Panc1 (cell line): Measurements from ENCODE around the gene CNTROB. TPM values are rescaled to one million over a fixed set of nuclear protein-coding genes. Genes with fewer than 3 reads are reported as not detected.
A peak's percentile ranks its signal among the peaks of the same experiment; 100 is the strongest.

Source experiments
- ATAC-seq: fragments of 200-7000 bp; cut with Tn5 transposase; 2 replicates; pipeline ENCODE4 v1.9.1; 2020; ENCODE audit warnings: mild to moderate bottlenecking, moderate library complexity
- BruUV-seq: library from RNA; stranded (reverse); fragments of 400-500 nt; replicated peaks from 2 replicates; lab custom pipeline; 2021; lab: Mats Ljungman, UMichigan
- CTCF ChIA-PET: fragments of 300-600 bp; sonication (Branson Sonifier 250); formaldehyde crosslinking; loops from one replicate; lab custom pipeline; 2022; ENCODE audit warnings: antibody characterized with exemption; lab: Charles Lee
- POLR2A ChIA-PET: fragments of 300-600 bp; sonication (Branson Sonifier 250); formaldehyde crosslinking; loops from one replicate; lab custom pipeline; 2022; ENCODE audit warnings: antibody characterized with exemption; lab: Charles Lee
- DNase-seq: peaks from one replicate; pipeline ENCODE4 v3.0.0-alpha.2; 2010; ENCODE audit warnings: low read depth, low spot score
- H3K27ac ChIP-seq: 2 replicates; pipeline ENCODE4 v1.5.1; 2011; ENCODE audit warnings: mild to moderate bottlenecking, low read length, inconsistent platforms
- H3K27me3 ChIP-seq: fragments of 200-500 bp; sonication (Bioruptor generic); 2 replicates; pipeline ENCODE4 v1.6.0; 2014; ENCODE audit warnings: low read length, inconsistent platforms; ENCODE audit not compliant: control insufficient read depth, insufficient read depth
- H3K36me3 ChIP-seq: fragments of 200-500 bp; sonication (Bioruptor generic); 2 replicates; pipeline ENCODE4 v1.5.1; 2014; ENCODE audit warnings: inconsistent platforms, mild to moderate bottlenecking, low read length, moderate library complexity; ENCODE audit not compliant: control insufficient read depth, insufficient read depth
- H3K4me1 ChIP-seq: 2 replicates; pipeline ENCODE4 v1.5.1; 2011; ENCODE audit warnings: inconsistent platforms, mild to moderate bottlenecking, low read length, moderate library complexity; ENCODE audit not compliant: control insufficient read depth, insufficient read depth
- H3K4me3 ChIP-seq, 2 experiments: 2 replicates each; pipeline ENCODE4 v1.5.1; 2011 to 2012; ENCODE audit warnings: low read depth in 2 of 2, low read length in 2 of 2, mild to moderate bottlenecking in 2 of 2, inconsistent platforms in 1 of 2, moderate library complexity in 1 of 2
- H3K9me3 ChIP-seq: fragments of 200-500 bp; sonication (Bioruptor generic); 2 replicates; pipeline ENCODE4 v1.5.1; 2014; ENCODE audit warnings: low read depth, mild to moderate bottlenecking, inconsistent platforms, low read length, moderate library complexity; ENCODE audit not compliant: control insufficient read depth, insufficient read depth
- POLR2AphosphoS5 ChIP-seq: IDR thresholded peaks from 2 replicates; pipeline ENCODE4 v1.6.1; 2012; ENCODE audit warnings: mild to moderate bottlenecking, low read depth, low read length, moderate library complexity
- SIN3A ChIP-seq: IDR thresholded peaks from 2 replicates; pipeline ENCODE4 v1.6.1; 2012; ENCODE audit warnings: low read depth, mild to moderate bottlenecking, low read length, moderate library complexity, borderline replicate concordance; ENCODE audit not compliant: insufficient read depth
- TCF7L2 ChIP-seq: IDR thresholded peaks from 2 replicates; pipeline ENCODE4 v1.6.1; 2011; ENCODE audit warnings: mild to moderate bottlenecking, low read depth, low read length, inconsistent platforms
- in situ Hi-C: cut with HindIII; loops from 2 replicates; pipeline ENCODE4 v1.10.0; 2016; ENCODE audit warnings: low sequenced_read_pairs, low pct_unique_long_range_greater_than_20kb
- intact Hi-C: fragments of 100-400 bp; cut with micrococcal nuclease; formaldehyde crosslinking; loops from one replicate; pipeline ENCODE4 v1.10.0; 2022; ENCODE audit not compliant: unreplicated experiment
- total RNA-seq: library from RNA; stranded (reverse); gene quantifications from one replicate; pipeline ENCODE4 v1.2.1, GENCODE V29; 2021; ENCODE audit not compliant: unreplicated experiment
- TF ChIP-seq, protein P1 (sequence below): fragments of 450-650 bp; IDR thresholded peaks from 2 replicates; pipeline ENCODE4 v1.5.1; 2017; ENCODE audit warnings: mild to moderate bottlenecking
- TF ChIP-seq, protein P2 (sequence below), 2 experiments: IDR thresholded peaks; 2 replicates each; pipeline ENCODE4 v1.6.1; 2011 to 2012; ENCODE audit warnings: low read depth in 2 of 2, control low read depth in 1 of 2, low read length in 1 of 2, mild to moderate bottlenecking in 1 of 2, moderate library complexity in 1 of 2; ENCODE audit not compliant: insufficient read depth in 1 of 2

The CNTROB gene
- total RNA-seq, 1 experiment from 2014 or later = 60.5 TPM

GRCh38 chr17:7989781-7990655 is 58.0 kb downstream of the CNTROB start:
- H3K9me3 ChIP-seq = no peaks in the 10 kb centered on the region
- H3K4me3 ChIP-seq = peak overlapping the region; percentile 53 to 54
- CTCF ChIA-PET = interaction anchor here (0.6 to 1.5 kb wide), 9 partner anchors 12 to 146 kb away, joined by 3 to 6 read pairs (median 4); no protein-coding TSS in a partner anchor
- ATAC-seq = peak; percentile 93
- POLR2A ChIA-PET = interaction anchor here (0.7 kb wide), 1 partner anchor 9 kb away, joined by 6 read pairs; no protein-coding TSS in a partner anchor
- DNase-seq = no peak
- H3K27ac ChIP-seq = no peak overlapping the region
- intact Hi-C loops (loop anchor here (10.0 kb wide), 1 partner anchor 65 kb away; no protein-coding TSS in a partner anchor), in situ Hi-C loops (no loop called here)
- TF ChIP-seq, protein P1, sequence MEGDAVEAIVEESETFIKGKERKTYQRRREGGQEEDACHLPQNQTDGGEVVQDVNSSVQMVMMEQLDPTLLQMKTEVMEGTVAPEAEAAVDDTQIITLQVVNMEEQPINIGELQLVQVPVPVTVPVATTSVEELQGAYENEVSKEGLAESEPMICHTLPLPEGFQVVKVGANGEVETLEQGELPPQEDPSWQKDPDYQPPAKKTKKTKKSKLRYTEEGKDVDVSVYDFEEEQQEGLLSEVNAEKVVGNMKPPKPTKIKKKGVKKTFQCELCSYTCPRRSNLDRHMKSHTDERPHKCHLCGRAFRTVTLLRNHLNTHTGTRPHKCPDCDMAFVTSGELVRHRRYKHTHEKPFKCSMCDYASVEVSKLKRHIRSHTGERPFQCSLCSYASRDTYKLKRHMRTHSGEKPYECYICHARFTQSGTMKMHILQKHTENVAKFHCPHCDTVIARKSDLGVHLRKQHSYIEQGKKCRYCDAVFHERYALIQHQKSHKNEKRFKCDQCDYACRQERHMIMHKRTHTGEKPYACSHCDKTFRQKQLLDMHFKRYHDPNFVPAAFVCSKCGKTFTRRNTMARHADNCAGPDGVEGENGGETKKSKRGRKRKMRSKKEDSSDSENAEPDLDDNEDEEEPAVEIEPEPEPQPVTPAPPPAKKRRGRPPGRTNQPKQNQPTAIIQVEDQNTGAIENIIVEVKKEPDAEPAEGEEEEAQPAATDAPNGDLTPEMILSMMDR = peak; percentile 97
- TF ChIP-seq TCF7L2 = no peak
- no peaks in the 10 kb centered on the region for H3K4me1 ChIP-seq
- BruUV-seq = no TSS peak
- no peaks in the 10 kb centered on the region for H3K36me3 ChIP-seq
- H3K27me3 ChIP-seq = no peaks in the 10 kb centered on the region

DNA sequence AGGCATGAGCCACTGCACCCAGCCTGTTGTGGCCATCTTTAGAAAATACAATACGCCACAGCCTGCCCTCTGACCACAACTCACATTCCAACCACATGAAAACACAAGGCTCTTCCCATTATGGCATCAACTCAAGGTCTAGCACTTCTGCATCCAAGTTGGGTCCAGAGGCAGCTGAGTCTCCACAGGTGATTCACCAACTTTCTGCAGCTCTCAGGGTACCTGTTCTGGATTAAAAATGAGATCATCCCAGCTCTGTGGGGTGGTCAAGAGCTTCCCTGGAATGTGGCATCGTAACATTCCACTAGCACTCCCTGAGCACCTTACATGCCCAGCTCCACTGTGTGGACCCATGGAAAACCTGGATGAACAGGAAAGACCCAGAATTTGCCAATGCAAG is 60.5 kb downstream of the CNTROB start:
- Histone ChIP-seq H3K4me1 (0 out of 2 replicates have a peak, but pooled peaks cover 3% of the 10 kb centered on the region), H3K27ac (no peak overlapping the region), H3K36me3 (no peaks in the 10 kb centered on the region), H3K27me3 (no peaks in the 10 kb centered on the region), H3K9me3 (no peaks in the 10 kb centered on the region), H3K4me3 (no peak overlapping the region)
- no peak for TF ChIP-seq TCF7L2
- TF ChIP-seq, protein P1 = no peak
- TF ChIP-seq, protein P2, sequence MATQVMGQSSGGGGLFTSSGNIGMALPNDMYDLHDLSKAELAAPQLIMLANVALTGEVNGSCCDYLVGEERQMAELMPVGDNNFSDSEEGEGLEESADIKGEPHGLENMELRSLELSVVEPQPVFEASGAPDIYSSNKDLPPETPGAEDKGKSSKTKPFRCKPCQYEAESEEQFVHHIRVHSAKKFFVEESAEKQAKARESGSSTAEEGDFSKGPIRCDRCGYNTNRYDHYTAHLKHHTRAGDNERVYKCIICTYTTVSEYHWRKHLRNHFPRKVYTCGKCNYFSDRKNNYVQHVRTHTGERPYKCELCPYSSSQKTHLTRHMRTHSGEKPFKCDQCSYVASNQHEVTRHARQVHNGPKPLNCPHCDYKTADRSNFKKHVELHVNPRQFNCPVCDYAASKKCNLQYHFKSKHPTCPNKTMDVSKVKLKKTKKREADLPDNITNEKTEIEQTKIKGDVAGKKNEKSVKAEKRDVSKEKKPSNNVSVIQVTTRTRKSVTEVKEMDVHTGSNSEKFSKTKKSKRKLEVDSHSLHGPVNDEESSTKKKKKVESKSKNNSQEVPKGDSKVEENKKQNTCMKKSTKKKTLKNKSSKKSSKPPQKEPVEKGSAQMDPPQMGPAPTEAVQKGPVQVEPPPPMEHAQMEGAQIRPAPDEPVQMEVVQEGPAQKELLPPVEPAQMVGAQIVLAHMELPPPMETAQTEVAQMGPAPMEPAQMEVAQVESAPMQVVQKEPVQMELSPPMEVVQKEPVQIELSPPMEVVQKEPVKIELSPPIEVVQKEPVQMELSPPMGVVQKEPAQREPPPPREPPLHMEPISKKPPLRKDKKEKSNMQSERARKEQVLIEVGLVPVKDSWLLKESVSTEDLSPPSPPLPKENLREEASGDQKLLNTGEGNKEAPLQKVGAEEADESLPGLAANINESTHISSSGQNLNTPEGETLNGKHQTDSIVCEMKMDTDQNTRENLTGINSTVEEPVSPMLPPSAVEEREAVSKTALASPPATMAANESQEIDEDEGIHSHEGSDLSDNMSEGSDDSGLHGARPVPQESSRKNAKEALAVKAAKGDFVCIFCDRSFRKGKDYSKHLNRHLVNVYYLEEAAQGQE (IDR thresholded peaks at IDR 0.05; ENCODE audit: insufficient read depth in 1 of 2, low read depth in 2 of 2, low read length in 1 of 2) = no peak
- no peak for TF ChIP-seq SIN3A
- TF ChIP-seq POLR2AphosphoS5 = no peak
- no peak for DNase-seq
- ChIA-PET POLR2A (no interaction called here), CTCF (interaction anchor here (0.6 kb wide), 1 partner anchor 65 kb away, joined by 3 read pairs; no protein-coding TSS in a partner anchor)
- intact Hi-C loops (loop anchor here (10.0 kb wide), 1 partner anchor 62 kb away; no protein-coding TSS in a partner anchor), in situ Hi-C loops (no loop called here)
- no peak for ATAC-seq
- BruUV-seq = no TSS peak
